ENCODE measurements around the gene PHACTR3. TPM values are rescaled to one million over a fixed set of nuclear protein-coding genes. Genes with fewer than 3 reads are reported as not detected.

The PHACTR3 gene
- polyA plus RNA-seq, 2 of the 4 experiments (the other 2 are of a cell fraction), result not detected

- no peak for DNase-seq (ENCODE audit: low read depth in 1 of 2, low spot score in 1 of 2)
Measured at GRCh38 chr20:59586613-59587012, 17.7 kb upstream of the PHACTR3 start.

GRCh38 chr20:59587570-59587969, 16.8 kb upstream of the PHACTR3 start:
- ATAC-seq (no peak), FAIRE-seq (no peak), DNase-seq (ENCODE audit: low read depth in 1 of 2, low spot score in 1 of 2) (no peak)
- H3K9me3 ChIP-seq, result peaks cover 5% of the 10 kb centered on the region; the same call in 1 of the 3 replicates
- 13% methylated on average over 6 of the region's 6 CpGs for WGBS (ENCODE audit: missing lambda C conversion rate)
- no peak overlapping the region for H3K4me2 ChIP-seq
- TF ChIP-seq FOSB (CRISPR knock-in tag; IDR thresholded peaks at IDR 0.05) (no peak), USF2 (IDR thresholded peaks at IDR 0.05) (no peak), BHLHE40 (IDR thresholded peaks at IDR 0.05; ENCODE audit: low read depth, low read length) (no peak), ZNF302 (CRISPR knock-in tag; IDR thresholded peaks at IDR 0.05) (no peak), ESRRA (IDR thresholded peaks at IDR 0.05; ENCODE audit: borderline replicate concordance, low read length) (no peak), TFCP2L1 (CRISPR knock-in tag; IDR thresholded peaks at IDR 0.05) (no peak)
- CTCF ChIA-PET, result interaction anchor here (2.7 to 3.9 kb wide), 2 partner anchors 11 to 16 kb away, joined by 13 to 27 read pairs; no protein-coding TSS in a partner anchor
- no peak overlapping the region for H3K27ac ChIP-seq
- no peak overlapping the region for H3K4me3 ChIP-seq
- POLR2A ChIA-PET, result no interaction called here
- H3K4me1 ChIP-seq, result no peaks in the 10 kb centered on the region

More at GRCh38 chr20:59586613-59587012, 17.7 kb upstream of the PHACTR3 start:
- 15% methylated on average over 6 of the region's 6 CpGs for WGBS (ENCODE audit: missing lambda C conversion rate)
- ChIA-PET CTCF (interaction anchor here (0.7 to 3.9 kb wide), 6 partner anchors 11 to 73 kb away, joined by 3 to 27 read pairs (median 10); no protein-coding TSS in a partner anchor), POLR2A (no interaction called here)
- TF ChIP-seq HOXB13 (CRISPR knock-in tag; IDR thresholded peaks at IDR 0.05; ENCODE audit: low read depth) (no peak), FOSL2 (IDR thresholded peaks at IDR 0.05) (no peak), FOSL2 (CRISPR knock-in tag; IDR thresholded peaks at IDR 0.05) (no peak), REST (IDR thresholded peaks at IDR 0.05) (no peak), RFX5 (IDR thresholded peaks at IDR 0.05) (no peak), MAX (IDR thresholded peaks at IDR 0.05) (no peak), HEYL (CRISPR knock-in tag; IDR thresholded peaks at IDR 0.05) (no peak)
- ATAC-seq, result no peak
- Histone ChIP-seq H3K4me1 (no peaks in the 10 kb centered on the region), H3K27ac (no peak overlapping the region), H3K9me3 (peaks cover 5% of the 10 kb centered on the region; the same call in 1 of the 3 replicates), H3K4me3 (no peak overlapping the region), H3K4me2 (no peak overlapping the region)
- FAIRE-seq, result no peak

- WGBS (ENCODE audit: missing lambda C conversion rate), result 52% methylated on average over 13 of the region's 13 CpGs
- ChIA-PET CTCF (interaction anchor here (3.9 to 4.2 kb wide), 2 partner anchors 10 to 17 kb away, joined by 24 to 27 read pairs; no protein-coding TSS in a partner anchor), POLR2A (no interaction called here)
- ATAC-seq (no peak), DNase-seq (ENCODE audit: low read depth in 1 of 2, low spot score in 1 of 2) (no peak), FAIRE-seq (no peak)
- no peak overlapping the region for H3K4me2 ChIP-seq
- H3K4me3 ChIP-seq, result no peak overlapping the region
- TF ChIP-seq ATOH8 (CRISPR knock-in tag; IDR thresholded peaks at IDR 0.05; ENCODE audit: low read depth) (no peak), SMC3 (IDR thresholded peaks at IDR 0.05) (no peak), SREBF2 (IDR thresholded peaks at IDR 0.05) (no peak)
- no peak overlapping the region for H3K27ac ChIP-seq
- peaks cover 5% of the 10 kb centered on the region; the same call in 1 of the 3 replicates for H3K9me3 ChIP-seq
- no peaks in the 10 kb centered on the region for H3K4me1 ChIP-seq
Measured at GRCh38 chr20:59588236-59588855, 16.0 kb upstream of the PHACTR3 start.

Data from A549 (cell line).